A673 (cell line): ENCODE data around the gene USP20.

Source experiments
- CTCF ChIP-seq: fragments of 300-800, 200-600 bp; sonication (generic); conservative IDR thresholded peaks from 2 replicates; pipeline ENCODE4 v1.5.1; 2017; ENCODE audit warnings: low read depth, mild to moderate bottlenecking, antibody characterized with exemption, low read length, moderate library complexity, mixed read lengths
- EZH2 ChIP-seq: fragments of 200-600 bp; sonication (generic); IDR thresholded peaks from 2 replicates; pipeline ENCODE4 v1.6.1; 2017; ENCODE audit warnings: borderline replicate concordance, low read depth, mild to moderate bottlenecking, mixed read lengths, antibody characterized with exemption, low read length; ENCODE audit not compliant: poor library complexity, severe bottlenecking

GRCh38 chr9:129884220-129885017, 49.2 kb downstream of the USP20 start:
- TF ChIP-seq CTCF (no peak), EZH2 (no peak)
